ENCODE data around the gene OCA2.
A peak's percentile ranks its signal among the peaks of the same experiment; 100 is the strongest.

The OCA2 gene

DNA sequence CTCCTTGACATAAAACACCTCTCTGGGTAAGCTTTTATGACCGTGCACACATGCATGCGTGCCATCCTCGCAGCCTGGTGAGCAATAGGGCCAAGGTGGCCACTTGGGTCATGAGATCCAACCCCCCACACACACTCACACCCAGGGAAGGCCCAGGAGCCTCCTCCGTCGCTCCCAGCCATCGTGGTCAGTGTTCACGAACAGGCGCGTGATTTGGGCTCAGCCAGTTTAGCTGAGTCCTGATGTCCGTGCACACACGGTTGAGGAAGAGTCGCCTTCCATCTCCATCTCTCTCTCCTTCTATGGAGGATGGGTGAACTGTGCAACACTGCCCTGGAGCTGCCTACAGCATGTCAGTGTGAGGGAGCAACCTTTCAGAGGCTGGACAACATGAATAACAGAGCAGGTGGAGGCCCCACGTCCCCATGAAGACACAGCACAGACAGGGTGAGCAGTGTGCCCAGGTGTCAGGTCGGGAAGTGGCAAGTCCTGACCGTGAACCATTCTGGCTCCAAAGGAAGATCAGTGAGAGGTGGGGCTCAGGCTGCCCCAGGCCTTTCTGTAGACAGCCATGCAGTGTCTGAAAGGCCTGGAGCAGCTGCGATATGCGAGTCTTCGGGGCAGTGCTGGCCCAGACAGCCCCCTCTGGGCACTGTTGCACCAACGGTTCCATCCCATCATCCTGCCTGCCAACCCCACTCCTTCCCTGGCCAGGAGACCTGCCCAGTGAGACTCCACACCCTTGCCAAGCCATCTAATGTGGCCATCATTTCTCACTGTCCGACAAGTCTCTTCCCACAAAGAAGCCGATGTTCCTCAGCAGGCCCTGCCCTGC, 253.4 kb downstream of the OCA2 start:
- no peak for DNase-seq (ENCODE audit: low read depth)

DNA sequence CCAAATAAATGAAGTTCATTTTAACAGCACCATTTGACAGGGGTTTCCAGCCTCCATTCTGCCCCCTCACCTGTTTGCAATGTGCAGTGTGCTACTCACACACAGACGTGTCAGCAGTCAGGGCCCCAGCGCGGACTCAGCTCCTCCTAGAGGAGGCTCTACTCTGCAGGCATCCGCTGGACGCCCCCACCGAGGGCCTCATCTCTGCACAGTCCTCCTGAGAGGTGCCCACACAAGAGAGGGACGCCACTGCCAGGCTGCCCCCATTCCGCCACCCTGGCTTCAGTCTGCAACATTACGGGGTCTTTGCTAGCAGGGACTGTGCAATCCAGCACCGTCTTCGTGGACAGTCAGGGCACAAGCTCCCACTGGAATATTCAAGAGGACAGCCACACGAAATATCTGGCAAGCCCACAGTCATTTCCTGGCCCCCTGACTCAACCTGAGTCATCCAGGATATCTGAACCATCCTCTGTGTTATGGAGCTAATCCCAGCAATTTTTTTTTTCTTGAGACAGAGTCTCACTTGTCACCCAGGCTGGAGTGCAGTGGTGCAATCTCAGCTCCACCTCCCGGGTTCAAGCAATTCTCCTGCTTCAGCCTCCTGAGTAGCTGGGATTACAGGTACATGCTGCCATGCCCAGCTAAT, 255.0 kb downstream of the OCA2 start:
- peak; percentile 78 for DNase-seq (ENCODE audit: low read depth)

DNA sequence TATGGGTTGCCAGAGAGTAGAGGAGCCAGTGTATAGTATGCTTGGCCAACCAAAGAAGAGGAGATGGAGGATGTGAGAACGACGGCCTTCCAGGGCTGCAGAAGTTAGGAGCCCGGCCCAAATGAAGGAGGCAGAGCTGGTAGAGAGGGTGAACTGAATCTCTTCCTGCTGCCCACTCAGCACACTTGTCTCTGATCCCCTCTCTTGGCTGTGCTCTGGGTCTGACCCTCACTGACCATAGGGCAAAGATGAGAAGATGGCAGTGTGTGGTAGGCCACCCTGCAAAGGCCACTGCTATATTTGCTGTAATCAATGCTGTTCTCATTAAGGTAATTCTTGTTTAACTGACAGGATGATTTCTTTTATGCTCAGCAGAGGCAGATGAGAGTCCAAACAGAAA, 256.0 kb downstream of the OCA2 start:
- DNase-seq (ENCODE audit: low read depth) = no peak

DNA sequence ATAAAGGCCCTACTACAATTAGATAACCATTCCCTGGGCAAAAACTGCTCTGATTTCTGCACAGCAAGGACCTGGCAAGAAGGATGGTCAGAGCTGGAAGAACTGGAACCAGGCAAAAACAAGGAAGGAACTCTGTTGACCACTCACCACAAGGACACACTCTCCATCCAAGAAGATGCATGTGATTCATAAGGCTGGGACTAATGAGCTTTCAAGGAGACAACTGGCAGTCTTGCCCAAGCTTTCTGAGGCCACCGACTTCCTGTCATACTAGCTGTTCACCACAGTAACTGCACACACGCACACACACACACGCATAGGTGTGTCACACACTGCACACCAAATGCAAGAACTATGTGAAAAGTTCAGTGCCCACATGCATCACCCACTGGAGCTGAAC, 256.6 kb downstream of the OCA2 start:
- DNase-seq (ENCODE audit: low read depth) = no peak

DNA sequence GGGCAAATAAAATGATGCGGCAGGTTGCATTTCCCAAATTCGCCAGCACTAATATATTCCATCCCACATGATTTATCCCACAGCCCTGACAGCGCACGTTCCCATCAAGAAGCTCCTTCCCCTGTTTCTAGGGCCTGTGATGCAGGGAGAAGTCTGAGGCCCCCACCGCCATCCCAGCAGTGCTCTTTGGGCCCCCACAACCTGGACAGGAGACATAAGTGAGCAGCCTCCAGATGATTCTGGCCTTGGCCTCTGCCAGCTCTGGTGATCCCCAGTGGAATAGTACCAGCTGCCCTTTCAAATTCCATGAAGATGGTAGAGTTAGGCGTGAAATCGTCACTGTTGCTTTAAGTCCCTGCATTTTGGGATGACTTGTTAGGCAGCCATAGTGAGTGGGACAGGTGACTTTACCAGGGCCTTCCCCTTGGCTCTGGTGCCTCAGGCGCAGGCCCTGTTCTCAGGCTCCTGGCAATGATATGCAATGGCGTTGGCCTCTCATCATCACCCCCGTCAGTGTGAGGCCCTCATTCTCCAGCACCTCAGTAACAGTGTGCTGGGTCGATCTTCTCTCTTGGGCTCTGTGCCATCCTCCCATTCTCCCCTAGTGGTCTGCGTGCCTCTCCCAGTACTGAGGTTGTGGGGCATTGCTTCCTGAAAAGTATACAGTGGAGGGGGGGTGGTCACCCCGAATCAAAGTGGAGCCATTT, 263.7 kb downstream of the OCA2 start:
- no peak for DNase-seq (ENCODE audit: low read depth)

DNA sequence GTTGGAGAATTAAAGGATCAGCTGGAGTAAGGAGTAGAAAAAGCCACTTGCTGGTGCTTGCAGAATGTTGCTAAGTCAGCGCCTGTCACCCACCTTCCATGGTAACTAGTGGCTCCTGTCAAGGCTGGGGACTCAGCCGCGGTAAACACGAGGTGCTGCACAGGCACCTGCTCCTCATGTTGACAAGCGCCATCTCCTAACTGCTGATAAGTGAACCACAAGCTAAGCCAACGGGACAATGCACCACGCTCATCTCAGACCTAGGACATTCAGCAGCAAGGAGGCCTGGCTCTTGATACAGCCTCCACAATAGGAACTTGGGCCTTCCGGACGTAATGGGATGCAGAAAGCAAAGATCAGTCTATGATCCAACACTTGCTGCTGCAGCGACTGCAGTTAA, 264.4 kb downstream of the OCA2 start:
- no peak for DNase-seq (ENCODE audit: low read depth)

DNA sequence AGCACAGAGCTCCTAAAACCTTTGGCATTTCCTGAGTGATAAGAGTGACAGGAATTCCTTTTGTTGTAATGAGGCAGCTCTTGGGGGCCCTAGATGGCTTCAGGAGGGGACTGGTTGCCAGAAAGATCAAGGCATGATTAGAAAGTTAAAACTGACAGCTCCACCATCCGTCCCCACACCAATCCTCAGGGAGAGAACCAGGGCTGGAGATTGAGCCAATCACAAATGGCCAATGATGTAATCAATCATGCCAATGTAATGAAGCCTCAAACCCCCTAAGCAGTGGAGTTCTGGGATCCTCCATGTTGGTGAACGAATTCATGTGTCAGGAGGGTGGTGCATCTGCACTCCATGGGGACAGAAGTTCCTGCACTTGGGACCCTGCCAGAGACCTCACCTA, 265.1 kb downstream of the OCA2 start:
- no peak for DNase-seq (ENCODE audit: low read depth)

DNA sequence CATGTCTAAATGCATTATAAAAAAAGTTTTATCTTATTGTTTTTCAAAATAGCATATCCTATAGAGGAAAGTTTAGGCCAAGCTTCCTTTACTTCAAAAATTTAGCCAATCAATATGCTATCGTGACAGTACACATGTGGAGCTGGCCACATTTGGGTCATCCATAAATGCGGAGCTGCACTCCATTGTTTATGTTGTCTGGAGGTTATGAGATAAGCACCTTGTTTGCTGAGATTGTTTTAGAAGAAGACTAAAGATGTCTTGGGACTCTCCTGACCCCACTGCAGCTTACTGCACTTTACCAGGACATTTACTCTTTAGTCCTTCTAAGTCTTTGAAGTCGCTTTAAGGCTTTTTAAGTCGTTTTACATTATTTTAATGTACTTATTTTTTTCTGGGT, 265.9 kb downstream of the OCA2 start:
- no peak for DNase-seq (ENCODE audit: low read depth)

DNA sequence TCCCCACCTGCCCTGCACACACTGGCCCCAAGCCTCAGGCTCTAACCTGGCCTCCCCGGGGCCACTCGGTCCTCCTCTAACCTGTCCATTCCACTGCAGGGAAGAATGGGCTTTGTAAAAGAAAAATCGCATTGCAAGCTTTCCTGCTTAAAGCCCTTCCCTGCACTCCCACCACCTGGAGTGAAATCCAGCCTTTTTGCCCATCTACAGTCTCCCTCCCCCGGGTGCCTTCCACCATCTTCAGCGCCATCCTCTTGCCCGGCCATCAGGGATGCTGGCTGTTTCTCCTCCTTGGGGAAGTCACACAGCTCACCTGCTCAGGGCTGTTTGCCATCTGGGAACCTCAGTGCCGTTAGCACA, 266.9 kb downstream of the OCA2 start:
- DNase-seq (ENCODE audit: low read depth) = no peak

DNA sequence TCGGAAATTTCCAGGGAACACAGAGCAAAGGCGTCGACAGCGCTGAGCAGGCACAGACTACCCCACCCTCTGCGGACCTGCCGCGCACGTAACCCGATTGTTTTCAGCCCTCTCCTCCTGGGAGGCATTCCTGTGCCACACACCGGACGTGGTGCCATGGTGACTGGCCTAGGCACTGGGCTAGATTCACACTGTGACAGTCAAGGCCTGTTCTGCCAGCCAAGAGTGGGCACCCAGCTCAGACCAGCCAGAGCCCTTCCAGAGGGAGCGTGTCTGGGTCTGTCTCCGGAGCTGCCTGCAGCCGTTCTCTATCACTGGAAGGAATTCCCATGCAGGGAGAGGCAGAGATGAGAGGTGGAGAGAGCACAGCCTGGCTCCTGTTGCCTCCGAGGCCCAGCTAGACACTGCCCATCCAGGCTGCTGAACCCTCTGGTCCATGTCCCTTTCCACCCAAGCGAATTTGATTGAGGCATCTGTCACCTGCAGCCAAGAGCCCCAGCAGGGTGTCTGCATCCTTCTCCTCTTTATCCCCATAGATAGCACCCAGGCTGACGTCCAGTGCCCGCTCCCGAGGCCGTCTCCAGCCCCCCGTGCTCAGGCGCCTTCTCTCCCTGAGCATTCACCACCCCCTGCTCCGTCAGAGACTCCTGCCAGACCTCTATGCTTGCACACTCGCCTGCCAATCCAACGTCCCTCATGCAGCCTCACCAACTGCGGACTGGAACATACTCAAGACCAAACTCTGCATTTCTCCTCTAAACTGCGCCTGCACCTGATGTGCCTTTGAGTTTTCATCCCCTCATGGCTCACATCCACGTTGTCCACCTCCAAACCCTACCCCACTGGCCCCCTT, 267.5 kb downstream of the OCA2 start:
- no peak for DNase-seq (ENCODE audit: low read depth)

DNA sequence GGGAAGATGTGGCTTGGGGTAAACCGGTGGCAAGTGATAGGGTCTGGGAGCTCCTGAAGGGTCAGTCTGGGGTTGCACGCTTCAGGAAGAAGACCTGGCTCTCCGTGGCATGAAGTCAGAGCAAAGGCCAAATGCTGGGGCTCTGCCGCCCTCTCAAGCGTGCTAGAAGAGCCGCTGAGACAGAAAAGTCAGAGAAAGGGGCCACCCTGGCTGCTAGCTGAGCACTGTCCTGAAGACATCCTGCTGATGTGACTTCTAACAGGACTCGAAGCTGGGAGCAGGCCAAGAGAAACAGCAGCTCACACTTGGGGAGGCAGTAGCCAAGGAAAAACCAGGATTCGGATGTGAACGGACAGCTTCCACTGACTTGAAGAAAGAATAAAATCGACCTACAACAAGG, 270.4 kb downstream of the OCA2 start:
- DNase-seq (ENCODE audit: low read depth) = no peak

DNA sequence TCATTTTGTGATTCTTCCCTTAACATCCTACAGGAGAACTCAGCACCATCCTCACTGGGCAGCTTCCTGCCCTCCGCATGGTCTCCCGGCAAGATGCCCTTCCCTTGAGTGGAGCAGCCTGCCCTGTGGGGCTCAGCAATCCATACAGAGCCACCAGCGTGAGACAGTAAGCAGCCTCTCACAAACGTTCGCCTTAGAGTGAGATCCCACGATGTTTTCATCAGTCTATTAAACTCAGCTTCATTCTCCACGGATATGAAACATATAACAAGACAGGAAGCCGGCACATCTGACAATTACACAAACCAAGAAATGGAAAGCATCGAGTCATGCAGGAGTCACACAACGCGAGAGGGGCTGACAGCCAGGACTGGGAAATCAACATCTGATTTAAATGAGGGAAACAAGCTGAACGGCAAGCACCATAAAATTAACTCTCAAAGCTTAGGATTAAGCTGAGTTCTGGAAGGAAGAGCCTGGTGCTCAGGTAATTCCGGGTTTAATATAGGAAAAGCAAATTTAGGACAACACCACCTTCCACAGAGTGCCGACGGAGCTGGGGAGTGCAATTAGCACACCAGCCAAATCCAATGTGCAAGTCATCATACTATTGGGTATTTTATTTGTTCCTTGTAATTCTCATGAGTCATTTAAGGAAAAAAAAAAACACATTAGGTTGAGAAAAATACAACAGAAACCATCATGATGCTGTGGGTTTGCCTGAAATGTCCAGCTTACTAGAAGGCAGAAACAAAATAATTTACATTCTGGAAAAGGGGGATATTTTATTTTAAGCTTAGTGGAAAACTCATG, 272.0 kb downstream of the OCA2 start:
- peak; percentile 75 for DNase-seq (ENCODE audit: low read depth)

DNA sequence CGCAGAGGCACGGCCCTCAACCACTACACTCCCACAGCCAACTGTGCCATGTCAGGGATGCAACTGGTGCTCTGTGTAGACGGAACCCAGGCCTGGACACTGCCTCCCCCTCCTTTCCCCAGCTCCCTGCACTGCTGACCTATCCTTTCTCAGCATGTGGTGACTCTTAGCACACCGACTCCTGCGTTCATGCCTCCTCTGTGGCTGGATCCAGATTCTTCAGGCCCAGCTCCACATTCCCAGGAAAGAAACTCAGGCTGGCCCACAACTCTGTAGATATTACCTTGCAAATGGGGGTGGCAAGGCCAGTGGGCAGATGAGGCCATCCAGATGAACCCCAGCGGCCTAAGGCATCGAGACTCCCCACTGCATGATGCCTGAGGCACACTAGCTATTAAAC, 272.7 kb downstream of the OCA2 start:
- no peak for DNase-seq (ENCODE audit: low read depth)

DNA sequence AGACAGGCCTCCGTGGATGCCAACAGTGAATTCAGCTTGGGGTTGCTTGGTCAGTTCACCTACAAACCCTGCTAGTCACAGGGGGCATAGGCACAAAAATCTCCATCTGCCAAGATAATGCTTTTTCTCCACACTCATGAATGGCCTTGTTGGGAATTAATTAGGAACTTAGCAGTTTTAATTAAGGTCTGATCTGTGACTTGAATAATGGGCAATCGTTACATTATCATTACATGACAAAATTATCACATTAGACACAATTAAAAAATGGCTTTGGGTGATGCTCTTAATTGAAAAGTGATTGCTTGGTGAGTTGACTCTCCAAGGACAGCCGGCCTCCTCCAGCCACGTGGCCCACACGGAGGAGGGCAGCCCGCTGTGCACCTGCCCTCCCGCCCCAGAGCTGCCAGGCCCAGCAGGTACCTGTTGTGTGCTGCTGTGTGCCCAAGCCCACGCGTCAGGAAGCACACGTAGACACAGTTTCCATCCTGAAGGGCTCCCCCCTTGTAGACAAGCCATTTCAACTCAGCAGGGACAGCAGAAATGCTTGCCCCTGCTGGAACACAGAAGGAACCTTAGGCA, 274.2 kb downstream of the OCA2 start:
- no peak for DNase-seq (ENCODE audit: low read depth)

DNA sequence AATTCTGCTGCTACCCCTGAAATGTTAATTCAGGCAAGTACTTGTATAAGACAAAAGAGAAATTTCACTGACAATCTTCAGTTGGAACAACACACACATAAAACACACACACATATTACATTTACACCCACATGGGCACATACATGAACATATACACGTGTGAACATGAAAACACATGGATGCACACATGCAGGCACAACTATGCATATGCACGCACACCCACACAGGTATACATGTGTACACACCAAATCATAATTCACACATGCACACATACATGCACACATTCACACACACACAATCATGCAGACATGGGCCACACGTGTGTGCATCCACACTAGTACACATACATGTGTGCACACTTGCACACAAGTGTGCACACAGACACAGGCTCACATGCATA, 277.8 kb downstream of the OCA2 start:
- no peak for DNase-seq (ENCODE audit: low read depth)

DNA sequence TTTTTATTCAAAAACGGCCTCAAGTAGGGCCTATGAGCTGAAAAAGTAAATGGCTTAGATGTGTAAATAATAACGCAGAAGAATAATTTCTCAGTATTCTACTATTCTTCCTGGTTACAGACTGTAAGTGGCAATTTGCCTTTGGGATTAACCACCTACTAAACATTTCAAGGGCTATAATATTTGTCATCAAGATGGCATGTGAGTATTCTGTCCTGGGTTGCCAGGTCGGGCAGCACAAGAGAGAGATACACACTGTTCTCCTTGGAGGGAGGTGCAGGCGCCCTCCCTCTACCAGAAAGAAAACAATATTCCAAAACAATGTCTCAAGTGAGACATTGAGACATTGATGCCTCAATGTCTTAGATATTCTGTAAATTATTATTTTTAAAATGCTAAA, 278.4 kb downstream of the OCA2 start:
- no peak for DNase-seq (ENCODE audit: low read depth)

DNA sequence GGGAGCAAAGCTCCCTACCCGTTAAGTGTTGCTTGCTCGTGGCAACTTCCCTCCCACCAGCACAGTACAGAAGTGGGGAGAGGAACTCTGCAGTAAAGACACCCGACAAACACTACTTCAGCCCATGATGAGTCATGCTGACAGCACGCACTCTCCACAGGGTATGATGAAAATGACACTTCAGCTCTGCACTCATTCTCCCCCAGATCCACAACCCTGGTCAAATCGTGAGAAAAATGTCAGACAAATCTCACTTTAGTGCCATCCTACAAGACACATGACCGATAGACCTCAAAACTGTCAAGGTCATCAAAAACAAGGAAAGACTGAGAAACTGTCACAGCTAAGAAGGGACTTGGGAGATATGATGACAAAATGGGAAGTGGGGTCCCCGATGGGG, 278.9 kb downstream of the OCA2 start:
- DNase-seq (ENCODE audit: low read depth) = peak; percentile 16

DNA sequence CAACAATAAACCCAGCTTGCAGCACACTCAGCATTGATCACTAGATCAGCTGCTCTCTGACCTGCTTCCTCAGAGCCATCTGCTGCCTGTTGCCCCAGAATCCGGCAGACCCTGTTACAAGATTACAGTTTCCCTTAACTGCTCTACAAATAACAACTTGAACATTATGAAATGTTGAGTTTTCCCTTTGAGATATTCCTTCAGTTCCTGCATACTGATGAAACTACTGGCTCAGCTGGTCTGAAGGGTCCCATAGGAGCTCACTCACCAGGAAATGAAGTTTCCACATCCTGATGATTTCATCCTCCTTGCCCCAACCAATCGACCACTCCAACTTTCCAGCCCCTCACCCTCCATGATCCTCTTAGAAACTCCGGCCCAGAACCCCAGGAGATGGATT, 281.9 kb downstream of the OCA2 start:
- no peak for DNase-seq (ENCODE audit: low read depth)

DNA sequence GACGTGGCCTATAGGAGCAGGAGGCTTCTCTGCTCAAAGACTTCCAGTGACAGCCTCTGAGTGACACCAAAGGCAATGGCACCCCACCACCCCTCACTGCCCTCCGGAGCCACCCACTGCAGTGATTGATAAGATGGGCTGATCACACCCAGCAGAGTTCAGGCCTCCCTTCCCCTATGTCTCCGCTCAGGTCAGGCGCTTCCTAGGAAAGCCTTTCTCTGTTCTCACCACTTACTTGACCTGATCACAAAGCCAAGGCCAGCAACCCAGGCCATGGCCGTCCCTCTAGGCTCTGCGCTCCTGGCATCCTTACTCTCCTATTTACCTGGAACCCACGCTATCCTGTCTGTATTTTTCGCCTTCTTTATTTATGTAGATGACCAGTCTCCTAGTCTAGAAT, 282.3 kb downstream of the OCA2 start:
- no peak for DNase-seq (ENCODE audit: low read depth)

DNA sequence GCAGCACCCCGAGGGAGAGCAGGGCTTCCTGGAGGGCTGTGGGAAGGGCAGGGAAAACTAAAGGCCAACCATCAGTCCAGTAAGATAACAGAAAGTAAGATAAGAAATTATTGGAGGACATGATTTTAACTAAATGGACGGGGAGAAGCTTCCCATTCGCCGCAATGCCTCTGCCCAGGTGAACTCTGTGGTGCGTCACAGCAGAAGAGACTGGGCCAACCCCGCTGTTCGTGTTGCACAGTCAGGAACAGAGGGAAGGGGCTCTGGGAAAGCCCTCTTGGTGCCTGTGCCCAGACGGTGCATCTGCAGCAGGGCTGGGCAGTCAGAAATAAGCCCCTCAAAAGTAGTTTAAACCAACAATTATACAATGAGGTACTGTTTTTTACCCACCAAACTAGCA, 284.1 kb downstream of the OCA2 start:
- no peak for DNase-seq (ENCODE audit: low read depth)

DNA sequence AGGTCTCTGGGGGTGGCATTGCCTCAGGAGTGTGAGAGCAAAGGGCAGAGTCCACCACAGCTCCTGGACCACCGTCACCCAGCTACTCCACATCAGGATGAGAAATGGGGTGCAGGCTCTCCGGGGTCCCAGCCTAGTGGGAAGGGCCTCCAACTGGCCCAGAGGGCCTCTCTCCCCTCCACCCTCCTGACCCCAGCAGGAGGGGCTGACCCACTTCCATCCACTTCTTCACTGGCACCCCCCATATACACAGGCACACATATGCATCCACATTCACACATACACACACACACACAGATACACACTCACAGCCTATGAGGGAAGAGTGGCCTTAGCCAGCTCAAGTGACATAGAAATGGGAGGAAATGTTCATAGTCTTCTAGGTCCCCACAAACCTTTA, 286.0 kb downstream of the OCA2 start:
- DNase-seq (ENCODE audit: low read depth) = no peak
